WI38 (cell line): Measurements from ENCODE around the gene ZNF692.
A peak's percentile ranks its signal among the peaks of the same experiment; 100 is the strongest.

Experiments used
- H3K4me3 ChIP-seq: 2 replicates; pipeline ENCODE4 v1.5.1; 2011; ENCODE audit warnings: low read depth, mild to moderate bottlenecking, control low read depth, low read length
- TF ChIP-seq, protein P1 (sequence below): IDR thresholded peaks from 2 replicates; pipeline ENCODE4 v1.5.1; 2012; ENCODE audit warnings: low read depth, mild to moderate bottlenecking, control low read depth, low read length

ZNF692 gene

DNA sequence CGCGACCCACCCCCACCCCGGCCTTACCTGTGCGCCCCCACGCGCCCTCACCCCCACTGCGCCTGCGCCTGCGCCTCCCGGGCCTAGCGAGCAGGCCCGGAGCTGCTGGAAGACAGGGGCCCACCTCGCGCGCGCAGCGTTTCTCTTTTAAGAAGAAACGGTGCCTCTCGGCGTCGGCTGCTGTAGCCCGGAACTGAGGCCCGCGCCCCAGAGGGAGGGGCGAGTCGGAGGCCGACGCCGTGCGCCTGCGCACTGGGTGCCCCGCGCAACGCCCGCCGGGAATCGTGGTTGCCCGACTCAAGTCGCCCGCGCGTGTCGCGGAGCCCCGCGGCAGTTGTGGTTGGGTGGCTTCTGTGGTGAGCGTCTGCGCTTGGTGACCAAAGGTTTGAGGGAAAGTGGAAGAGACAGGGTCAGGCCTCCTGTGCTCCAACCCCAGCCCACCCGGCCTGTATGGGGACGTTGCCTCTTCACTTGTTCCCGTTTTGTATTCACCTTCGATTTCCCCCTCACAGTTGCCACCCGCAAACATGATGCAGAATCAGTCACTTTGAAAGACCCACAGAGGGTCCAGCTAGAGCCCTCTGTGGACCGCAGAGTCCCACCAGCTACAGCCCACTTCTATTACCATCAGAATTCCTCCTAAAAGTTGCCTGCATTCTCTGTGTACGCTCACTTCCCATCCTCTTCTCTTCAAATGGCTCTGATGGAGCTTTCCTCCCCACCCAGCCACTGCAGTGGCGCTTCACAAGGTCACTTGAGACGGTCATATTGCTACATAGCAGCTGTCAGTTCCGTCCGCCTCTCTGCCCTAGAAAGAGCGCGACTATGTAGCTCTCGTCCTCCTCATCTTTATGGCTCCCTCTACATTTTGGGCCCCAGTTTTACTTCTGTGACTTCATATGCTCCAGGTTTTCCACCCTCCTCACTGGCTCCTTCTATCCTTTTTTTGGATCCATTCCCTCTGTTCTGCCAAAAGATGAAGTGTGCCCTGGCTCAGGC lies at the start of gene ZNF692:
ZNF692 (minus strand) TSS at position 195 of the 999 bp plus-strand sequence. CDS start 776 bp downstream, outside the sequence.
- H3K4me3 ChIP-seq, result peak within 1 kb of the TSS; percentile 61
- TF ChIP-seq, protein P1, sequence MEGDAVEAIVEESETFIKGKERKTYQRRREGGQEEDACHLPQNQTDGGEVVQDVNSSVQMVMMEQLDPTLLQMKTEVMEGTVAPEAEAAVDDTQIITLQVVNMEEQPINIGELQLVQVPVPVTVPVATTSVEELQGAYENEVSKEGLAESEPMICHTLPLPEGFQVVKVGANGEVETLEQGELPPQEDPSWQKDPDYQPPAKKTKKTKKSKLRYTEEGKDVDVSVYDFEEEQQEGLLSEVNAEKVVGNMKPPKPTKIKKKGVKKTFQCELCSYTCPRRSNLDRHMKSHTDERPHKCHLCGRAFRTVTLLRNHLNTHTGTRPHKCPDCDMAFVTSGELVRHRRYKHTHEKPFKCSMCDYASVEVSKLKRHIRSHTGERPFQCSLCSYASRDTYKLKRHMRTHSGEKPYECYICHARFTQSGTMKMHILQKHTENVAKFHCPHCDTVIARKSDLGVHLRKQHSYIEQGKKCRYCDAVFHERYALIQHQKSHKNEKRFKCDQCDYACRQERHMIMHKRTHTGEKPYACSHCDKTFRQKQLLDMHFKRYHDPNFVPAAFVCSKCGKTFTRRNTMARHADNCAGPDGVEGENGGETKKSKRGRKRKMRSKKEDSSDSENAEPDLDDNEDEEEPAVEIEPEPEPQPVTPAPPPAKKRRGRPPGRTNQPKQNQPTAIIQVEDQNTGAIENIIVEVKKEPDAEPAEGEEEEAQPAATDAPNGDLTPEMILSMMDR, result no peak

- TF ChIP-seq, protein P1, result no peak
- peak overlapping the region; percentile 72 for H3K4me3 ChIP-seq
These were observed 48.1 kb upstream of the ZNF692 start for GRCh38 chr1:248906753-248907661.

- TF ChIP-seq, protein P1, result peak; percentile 38; the same call in 1 of the 2 replicates
- H3K4me3 ChIP-seq, result peak within 1 kb of the TSS; percentile 72
These were observed 47.3 kb upstream of the ZNF692 start, which contains the start of gene PGBD2 for GRCh38 chr1:248906009-248906752. Gene PGBD2 (plus strand): TSS chr1:248906235. CDS start chr1:248913863, 7,628 bp downstream.

GRCh38 chr1:248905662-248906008 lies 46.8 kb upstream of the ZNF692 start:
- H3K4me3 ChIP-seq, result peak overlapping the region; percentile 65
- TF ChIP-seq, protein P1, result no peak

DNA sequence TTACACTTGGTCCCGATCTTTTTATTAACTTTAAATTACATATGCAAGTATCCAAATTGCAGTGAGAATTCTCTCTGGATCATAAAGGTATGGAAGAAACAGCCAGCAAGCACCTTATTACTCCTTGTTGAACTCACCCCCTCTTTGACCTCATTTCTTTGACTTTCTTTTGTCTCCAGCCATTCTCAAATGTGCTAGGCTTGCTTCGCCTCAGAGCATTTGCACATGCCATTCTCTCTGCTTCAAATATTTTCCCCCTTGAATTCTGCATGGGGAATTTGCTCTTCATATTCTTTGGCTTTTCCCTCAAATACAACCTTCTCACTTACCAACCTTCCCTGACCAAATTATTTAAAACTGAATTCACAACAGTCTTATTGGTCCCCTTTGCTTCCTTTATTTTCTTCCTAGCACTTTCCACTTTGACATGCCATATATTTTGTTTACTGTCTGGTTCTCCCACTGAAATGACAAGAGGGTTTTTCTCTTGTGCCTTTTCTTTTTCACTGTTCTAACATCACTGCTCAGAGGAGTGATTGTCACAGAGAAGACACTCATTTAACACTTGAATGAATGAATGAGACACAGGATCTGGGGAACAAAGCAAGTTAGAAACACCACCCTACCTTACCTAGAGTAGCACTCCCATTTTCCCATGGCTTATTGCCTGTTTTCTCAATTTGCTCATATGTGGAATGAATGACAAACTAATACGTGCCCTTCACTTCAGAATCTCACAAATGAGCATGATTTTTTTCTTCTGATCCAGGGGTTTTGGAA lies 45.7 kb upstream of the ZNF692 start:
- no peak overlapping the region for H3K4me3 ChIP-seq
- TF ChIP-seq, protein P1, result no peak

DNA sequence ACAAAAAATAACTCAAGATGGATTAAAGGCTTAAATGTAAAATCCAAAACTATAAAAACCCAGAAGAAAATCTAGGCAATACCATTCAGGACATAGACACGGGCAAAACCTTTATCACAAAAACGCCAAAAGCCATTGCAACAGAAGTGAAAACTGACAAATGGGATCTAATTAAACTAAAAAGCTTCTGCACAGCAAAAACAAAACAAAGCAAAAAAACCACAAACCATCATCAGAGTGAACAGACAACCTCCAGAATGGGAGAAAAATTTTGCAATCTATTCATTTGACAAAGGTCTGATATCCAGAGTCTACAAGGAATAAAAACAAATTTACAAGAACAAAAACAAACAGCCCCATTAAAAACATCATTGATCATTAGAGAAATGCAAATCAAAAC lies 42.7 kb upstream of the ZNF692 start:
- no peak overlapping the region for H3K4me3 ChIP-seq
- TF ChIP-seq, protein P1, result no peak
